H1 (cell line): ENCODE measurements around the gene TOMM22. TPM values are rescaled to one million over a fixed set of nuclear protein-coding genes. Genes with fewer than 3 reads are reported as not detected.

Source experiments
- CTCF ChIA-PET: fragments of 300-600 bp; sonication (Branson Sonifier 250); formaldehyde crosslinking; loops from one replicate; lab custom pipeline; 2021; ENCODE audit not compliant: partially characterized antibody; lab: Charles Lee
- POLR2A ChIA-PET: fragments of 300-600 bp; sonication (Branson Sonifier 250); formaldehyde crosslinking; loops from one replicate; lab custom pipeline; 2021; ENCODE audit warnings: inconsistent platforms; ENCODE audit not compliant: partially characterized antibody; lab: Charles Lee
- DNase-seq, 2 experiments: peaks; one replicate each; pipeline versions ENCODE4 v3.0.0 to v3.0.0-alpha.2; 2010 to 2022; ENCODE audit warnings: low spot score in 2 of 2, low read depth in 1 of 2, mixed read lengths in 1 of 2
- FAIRE-seq: peaks from 2 replicates; lab custom pipeline; 2011; peaks lifted over from hg19 to GRCh38; lab: Jason Lieb, UNC
- H2AFZ ChIP-seq: 2 replicates; pipeline ENCODE4 v1.8.1; 2012; ENCODE audit warnings: low read length, inconsistent platforms
- H2AK5ac ChIP-seq: 2 replicates; pipeline ENCODE4 v1.6.1; 2013; ENCODE audit warnings: low read depth, low read length
- H2BK120ac ChIP-seq: replicated peaks from 2 replicates; pipeline ENCODE3; 2013; ENCODE audit warnings: low read depth, low read length, inconsistent platforms
- H2BK12ac ChIP-seq: 2 replicates; pipeline ENCODE4 v1.6.1; 2013; ENCODE audit warnings: low read depth, low read length
- H2BK15ac ChIP-seq: 2 replicates; pipeline ENCODE4 v1.6.1; 2013; ENCODE audit warnings: low read length
- H2BK20ac ChIP-seq: 2 replicates; pipeline ENCODE4 v1.6.1; 2013; ENCODE audit warnings: low read length
- H2BK5ac ChIP-seq: 2 replicates; pipeline ENCODE4 v1.6.1; 2013; ENCODE audit warnings: low read depth, low read length
- H3K14ac ChIP-seq: 2 replicates; pipeline ENCODE4 v1.6.1; 2013; ENCODE audit warnings: inconsistent platforms; ENCODE audit not compliant: insufficient read length
- H3K18ac ChIP-seq: 2 replicates; pipeline ENCODE4 v1.6.1; 2013; ENCODE audit warnings: low read length; ENCODE audit errors: extremely low read depth
- H3K23ac ChIP-seq: 2 replicates; pipeline ENCODE4 v1.6.1; 2013; ENCODE audit warnings: inconsistent platforms; ENCODE audit not compliant: insufficient read length
- H3K23me2 ChIP-seq: 2 replicates; pipeline ENCODE4 v1.6.1; 2013; ENCODE audit warnings: low read depth, low read length
- H3K27ac ChIP-seq: 2 replicates; pipeline ENCODE4 v1.6.1; 2011; ENCODE audit warnings: low read depth, low read length, inconsistent platforms
- H3K27me3 ChIP-seq, 4 experiments: replicated peaks in 1 of 4; 1 replicate in 1 of 4; 2 replicates in 3 of 4; pipeline versions ENCODE4 v1.6.1 to v1.8.1; 2011 to 2013; ENCODE audit warnings: low read length in 3 of 4, mild to moderate bottlenecking in 3 of 4, inconsistent platforms in 2 of 4, mixed read lengths in 2 of 4, moderate library complexity in 1 of 4; ENCODE audit not compliant: control insufficient read depth in 3 of 4, insufficient read depth in 3 of 4; ENCODE audit errors: extremely low read depth in 1 of 4
- H3K36me3 ChIP-seq, 4 experiments: 2 replicates each; pipeline versions ENCODE4 v1.6.1 to v1.8.1; 2011 to 2013; ENCODE audit warnings: mild to moderate bottlenecking in 4 of 4, low read length in 3 of 4, moderate library complexity in 2 of 4, control low read depth in 1 of 4, inconsistent platforms in 1 of 4; ENCODE audit not compliant: insufficient read depth in 4 of 4, control insufficient read depth in 2 of 4
- H3K4ac ChIP-seq: replicated peaks from 2 replicates; pipeline ENCODE3; 2013; ENCODE audit warnings: low read length, low read depth, mixed read lengths, inconsistent platforms; ENCODE audit not compliant: insufficient read length
- H3K4me1 ChIP-seq, 4 experiments: replicated peaks in 1 of 4; 1 replicate in 1 of 4; 2 replicates in 3 of 4; pipeline versions ENCODE4 v1.6.1 to v1.8.1; 2011 to 2013; ENCODE audit warnings: low read length in 3 of 4, inconsistent platforms in 2 of 4, mixed read lengths in 1 of 4; ENCODE audit not compliant: insufficient read depth in 4 of 4, control insufficient read depth in 3 of 4
- H3K4me2 ChIP-seq, 2 experiments: 2 replicates each; pipeline versions ENCODE4 v1.6.1 to v1.8.1; 2011 to 2013; ENCODE audit warnings: low read depth in 2 of 2, low read length in 2 of 2, control low read depth in 1 of 2, inconsistent platforms in 1 of 2, mild to moderate bottlenecking in 1 of 2; ENCODE audit not compliant: insufficient read depth in 1 of 2
- H3K4me3 ChIP-seq, 4 experiments: fragments of 200-600, 300-600 bp in 1 of 4; sonication (generic), shearing (Covaris generic), sonication (Bioruptor Twin) in 1 of 4; 2 replicates each; pipeline versions ENCODE4 v1.5.1 to v1.8.1; 2011 to 2016; ENCODE audit warnings: low read length in 4 of 4, low read depth in 3 of 4, control low read depth in 2 of 4, inconsistent platforms in 2 of 4, mild to moderate bottlenecking in 2 of 4, mixed read lengths in 1 of 4, moderate library complexity in 1 of 4; ENCODE audit not compliant: insufficient read depth in 2 of 4; ENCODE audit errors: extremely low read depth in 1 of 4
- H3K56ac ChIP-seq: replicated peaks from 2 replicates; pipeline ENCODE3; 2013; ENCODE audit warnings: low read depth, mild to moderate bottlenecking, mixed read lengths, low read length, inconsistent platforms; ENCODE audit not compliant: insufficient read length
- H3K79me1 ChIP-seq: 2 replicates; pipeline ENCODE4 v1.6.1; 2013; ENCODE audit warnings: low read depth, low read length, control low read depth
- H3K79me2 ChIP-seq, 2 experiments: 2 replicates each; pipeline versions ENCODE4 v1.6.1 to v1.8.1; 2012 to 2013; ENCODE audit warnings: low read length in 2 of 2, mild to moderate bottlenecking in 2 of 2, inconsistent platforms in 1 of 2; ENCODE audit not compliant: insufficient read depth in 2 of 2, control insufficient read depth in 1 of 2
- H3K9ac ChIP-seq, 4 experiments: replicated peaks in 1 of 4; 1 replicate in 1 of 4; 2 replicates in 3 of 4; pipeline versions ENCODE4 v1.6.1 to v1.8.1; 2011 to 2013; ENCODE audit warnings: low read depth in 3 of 4, low read length in 3 of 4, control low read depth in 2 of 4, mild to moderate bottlenecking in 2 of 4, moderate library complexity in 2 of 4, inconsistent platforms in 1 of 4; ENCODE audit errors: extremely low read depth in 1 of 4
- H3K9me3 ChIP-seq, 2 experiments: 2 replicates each; pipeline versions ENCODE4 v1.6.1 to v1.8.1; 2012 to 2013; ENCODE audit warnings: mild to moderate bottlenecking in 2 of 2, moderate library complexity in 2 of 2, control low read depth in 1 of 2, inconsistent platforms in 1 of 2, low read depth in 1 of 2, low read length in 1 of 2, mixed read lengths in 1 of 2; ENCODE audit not compliant: insufficient read depth in 2 of 2
- H4K20me1 ChIP-seq, 2 experiments: replicated peaks in 1 of 2; 2 replicates each; pipeline versions ENCODE3 to v1.8.1; 2011 to 2013; ENCODE audit warnings: inconsistent platforms in 2 of 2, low read length in 2 of 2, mild to moderate bottlenecking in 1 of 2; ENCODE audit not compliant: insufficient read depth in 2 of 2, control insufficient read depth in 1 of 2
- H4K5ac ChIP-seq: 2 replicates; pipeline ENCODE4 v1.6.1; 2013; ENCODE audit warnings: low read length, low read depth, mixed read lengths, inconsistent platforms; ENCODE audit not compliant: insufficient read length
- H4K8ac ChIP-seq: 2 replicates; pipeline ENCODE4 v1.8.0; 2013; ENCODE audit warnings: mild to moderate bottlenecking, moderate library complexity, low read length, inconsistent platforms; ENCODE audit not compliant: insufficient read depth; ENCODE audit errors: extremely low read depth
- H4K91ac ChIP-seq: replicated peaks from 2 replicates; pipeline ENCODE3; 2013; ENCODE audit warnings: low read length, mixed read lengths, inconsistent platforms; ENCODE audit not compliant: insufficient read length
- POLR2AphosphoS5 ChIP-seq: IDR thresholded peaks from 2 replicates; pipeline ENCODE4 v1.6.1; 2011; ENCODE audit warnings: low read depth, low read length
- SP2 ChIP-seq: IDR thresholded peaks from 2 replicates; pipeline ENCODE4 v1.6.1; 2012; ENCODE audit warnings: mild to moderate bottlenecking, low read length, inconsistent platforms
- WGBS, 2 experiments: shearing (Covaris generic) in 1 of 2; methylation state at CpG; one replicate each; pipeline versions ENCODE4 v1.1.6 to v1.1.7; 2013 to 2015; ENCODE audit warnings: low lambda C conversion rate in 2 of 2, mixed read lengths in 2 of 2, inconsistent platforms in 1 of 2, low coverage in 1 of 2, missing lambda C conversion rate in 1 of 2; ENCODE audit not compliant: insufficient replicate concordance in 2 of 2, insufficient coverage in 1 of 2, insufficient read length in 1 of 2; ENCODE audit errors: extremely low coverage in 1 of 2, missing lambda C conversion rate in 1 of 2; 5-methylcytosine and 5-hydroxymethylcytosine counted together
- polyA plus RNA-seq, 7 experiments: library from polyadenylated mRNA; depleted of rRNA in 3 of 7; stranded (reverse) in 5 of 7; unstranded in 2 of 7; fragments of >200 nt in 5 of 7; fragments of 200-250 nt in 2 of 7; gene quantifications; 1 replicate in 5 of 7; 2 replicates in 1 of 7; 4 replicates in 1 of 7; pipeline versions ENCODE4 v1.2.1 to v1.2.3, GENCODE V29; 2011 to 2013; ENCODE audit warnings: missing spikeins in 2 of 7, mixed read lengths in 2 of 7
- total RNA-seq: library from RNA; stranded (reverse); fragmentation: NEBNext Ultra II Directional; extraction: Animal tissue kit (Norgen Biotek cat#: 25700); gene quantifications from 2 replicates; pipeline ENCODE4 v1.2.1, GENCODE V29; 2021

TOMM22 gene
- total and polyA plus RNA-seq, 2 of the 8 experiments (the other 6 are each of a cell fraction or from before 2014, with no cell fraction given) = 84.0 to 125 TPM

DNA sequence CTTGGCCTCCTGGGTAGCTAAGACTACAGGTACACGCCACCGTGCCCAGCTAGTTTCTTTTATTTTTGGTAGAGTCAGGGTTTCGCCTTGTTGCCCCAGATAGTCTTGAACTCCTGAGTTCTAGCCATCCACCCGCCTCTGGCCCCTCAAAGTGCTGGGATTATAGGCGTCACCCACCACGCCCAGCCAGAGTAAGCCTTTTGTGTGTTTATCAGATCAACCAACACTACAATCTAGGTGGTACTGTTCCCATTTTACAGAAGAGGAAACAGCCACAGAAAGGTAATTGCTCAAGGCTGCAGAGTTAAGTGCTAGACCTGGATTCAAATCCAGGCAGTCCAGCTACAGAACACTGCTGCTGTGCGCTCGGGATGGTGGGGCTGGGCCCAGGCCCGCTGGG lies 3.1 kb downstream of the TOMM22 start:
- peaks cover 7 to 12% of the 10 kb centered on the region in 2 experiments; a peak in 3 of 4 replicates for H3K79me2 ChIP-seq
- CTCF ChIA-PET = no interaction called here

More for the DNA sequence above, 3.1 kb downstream of the TOMM22 start:
- Histone ChIP-seq H2AK5ac (no peak overlapping the region), H3K79me1 (peaks cover 4% of the 10 kb centered on the region; the same call in 1 of the 2 replicates), H3K4me2 (no peak overlapping the region), H2BK15ac (no peak overlapping the region), H3K18ac (no peak overlapping the region), H3K27me3 (no peaks in the 10 kb centered on the region), H3K4me3 (no peak overlapping the region), H3K9me3 (peaks cover 5 to 8% of the 10 kb centered on the region in 2 experiments; a peak in 3 of 4 replicates), H3K23me2 (peaks cover 6% of the 10 kb centered on the region), H2AFZ (no peak overlapping the region), H3K4ac (no peak overlapping the region), H3K36me3 (peaks cover 15 to 49% (median 27%) of the 10 kb centered on the region in 4 experiments), H3K56ac (no peak overlapping the region), H2BK12ac (no peak overlapping the region), H2BK120ac (no peak overlapping the region), H3K27ac (no peak overlapping the region), H4K5ac (no peak overlapping the region), H4K8ac (no peak overlapping the region), H2BK20ac (no peak overlapping the region), H3K9ac (no peak overlapping the region), H4K91ac (no peak overlapping the region), H3K23ac (no peak overlapping the region), H4K20me1 (peaks cover 6 to 7% of the 10 kb centered on the region in 2 experiments), H2BK5ac (no peak overlapping the region), H3K4me1 (peaks cover 0 to 3% (median 1%) of the 10 kb centered on the region in 4 experiments; a peak in 3 of 7 replicates), H3K14ac (no peak overlapping the region)
- FAIRE-seq (no peak), DNase-seq (no peak)
- WGBS, 2 experiments = 91% methylated on average over 9 of the region's 9 CpGs; no CpG with 5 or more reads in 1 of the 2 experiments
- TF ChIP-seq POLR2AphosphoS5 (peak; percentile 45; the same call in 1 of the 2 replicates), SP2 (no peak)
- POLR2A ChIA-PET = interaction anchor here (0.7 to 8.6 kb wide), 5 partner anchors 13 to 271 kb away, joined by 3 to 123 read pairs (median 3); partner anchors contain the start of gene JOSD1
